DOHH2 (cell line): Measurements from ENCODE around the gene ADAMTS2.

Experiments
- H3F3A ChIP-seq: fragments of 200-600 bp; sonication (generic), shearing (Covaris generic); 2 replicates; pipeline ENCODE4 v1.6.0; 2016; ENCODE audit warnings: antibody characterized with exemption, mild to moderate bottlenecking; ENCODE audit not compliant: control insufficient read depth, insufficient read depth
- H3K27ac ChIP-seq: fragments of 200-600 bp; sonication (generic); 2 replicates; pipeline ENCODE4 v1.5.1; 2014; ENCODE audit warnings: low read depth, mild to moderate bottlenecking, low read length, moderate library complexity
- H3K27me3 ChIP-seq: fragments of 200-600 bp; sonication (generic); 2 replicates; pipeline ENCODE4 v1.6.1; 2014; ENCODE audit warnings: mild to moderate bottlenecking, low read length, mixed read lengths; ENCODE audit not compliant: control insufficient read depth
- H3K36me3 ChIP-seq: fragments of 200-600 bp; sonication (generic); 2 replicates; pipeline ENCODE4 v1.6.1; 2014; ENCODE audit warnings: mild to moderate bottlenecking, low read length, moderate library complexity, mixed read lengths; ENCODE audit not compliant: control insufficient read depth
- H3K4me1 ChIP-seq: fragments of 200-600 bp; sonication (generic); 2 replicates; pipeline ENCODE4 v1.6.1; 2014; ENCODE audit warnings: mild to moderate bottlenecking, low read length, mixed read lengths; ENCODE audit not compliant: control insufficient read depth
- H3K4me2 ChIP-seq: fragments of 200-600 bp; sonication (generic); 2 replicates; pipeline ENCODE4 v1.6.0; 2014; ENCODE audit warnings: mild to moderate bottlenecking, low read length, moderate library complexity
- H3K4me3 ChIP-seq: fragments of 200-600 bp; sonication (generic); 2 replicates; pipeline ENCODE4 v1.5.1; 2014; ENCODE audit warnings: mild to moderate bottlenecking, low read length, mixed read lengths
- H3K79me2 ChIP-seq: fragments of 200-600 bp; sonication (generic); 2 replicates; pipeline ENCODE4 v1.6.1; 2014; ENCODE audit warnings: mild to moderate bottlenecking, low read length, mixed read lengths; ENCODE audit not compliant: control insufficient read depth
- H3K9me2 ChIP-seq: fragments of 200-600 bp; sonication (generic); replicated peaks from 2 replicates; pipeline ENCODE4 v1.6.1; 2014; ENCODE audit warnings: mild to moderate bottlenecking, low read length, mixed read lengths; ENCODE audit not compliant: control insufficient read depth
- H3K9me3 ChIP-seq: fragments of 200-600 bp; sonication (generic); 2 replicates; pipeline ENCODE4 v1.6.1; 2014; ENCODE audit warnings: antibody characterized with exemption, low read length, mixed read lengths; ENCODE audit not compliant: control insufficient read depth, insufficient read depth
- H4K20me1 ChIP-seq: fragments of 200-600 bp; sonication (generic); 2 replicates; pipeline ENCODE4 v1.6.0; 2014; ENCODE audit warnings: low read depth, mild to moderate bottlenecking, antibody characterized with exemption, low read length, moderate library complexity; ENCODE audit not compliant: control insufficient read depth, insufficient read depth
- CTCF ChIP-seq: fragments of 200-600 bp; sonication (generic); IDR thresholded peaks from one replicate; pipeline ENCODE4 v1.5.1; 2014; ENCODE audit warnings: antibody characterized with exemption, mild to moderate bottlenecking, low read depth, low read length; ENCODE audit not compliant: poor library complexity, severe bottlenecking
- EZH2phosphoT487 ChIP-seq: fragments of 200-600 bp; sonication (generic); IDR thresholded peaks from 2 replicates; pipeline ENCODE4 v1.6.1; 2017; ENCODE audit warnings: borderline replicate concordance, mild to moderate bottlenecking, antibody characterized with exemption, low read length, moderate library complexity, mixed read lengths

The ADAMTS2 gene

GRCh38 chr5:179134511-179134910, 210.8 kb downstream of the ADAMTS2 start:
- H3K27ac ChIP-seq: no peak overlapping the region
- no peak for TF ChIP-seq EZH2phosphoT487
- no peak for TF ChIP-seq CTCF
- H3K9me2 ChIP-seq: no peaks in the 10 kb centered on the region
- no peaks in the 10 kb centered on the region for H3K9me3 ChIP-seq
- H3K4me2 ChIP-seq: no peak overlapping the region
- H3K4me3 ChIP-seq: no peak overlapping the region
- H3K79me2 ChIP-seq: no peaks in the 10 kb centered on the region
- no peaks in the 10 kb centered on the region for H3K4me1 ChIP-seq
- H3K27me3 ChIP-seq: no peaks in the 10 kb centered on the region
- no peaks in the 10 kb centered on the region for H4K20me1 ChIP-seq
- no peaks in the 10 kb centered on the region for H3K36me3 ChIP-seq
- H3F3A ChIP-seq: no peaks in the 10 kb centered on the region

- no peak for TF ChIP-seq CTCF
- TF ChIP-seq EZH2phosphoT487: no peak
- Histone ChIP-seq H3K27ac (no peak overlapping the region), H3K36me3 (no peaks in the 10 kb centered on the region), H3K79me2 (no peaks in the 10 kb centered on the region), H3F3A (no peaks in the 10 kb centered on the region), H3K4me3 (no peak overlapping the region), H3K9me3 (no peaks in the 10 kb centered on the region), H3K9me2 (no peaks in the 10 kb centered on the region), H3K4me1 (no peaks in the 10 kb centered on the region), H4K20me1 (no peaks in the 10 kb centered on the region), H3K4me2 (no peak overlapping the region), H3K27me3 (no peaks in the 10 kb centered on the region)
Measured at GRCh38 chr5:179132586-179133355, 212.5 kb downstream of the ADAMTS2 start.

- Histone ChIP-seq H3K4me2 (no peak overlapping the region), H3F3A (no peaks in the 10 kb centered on the region), H3K4me3 (no peak overlapping the region), H3K27ac (no peak overlapping the region), H4K20me1 (no peaks in the 10 kb centered on the region), H3K4me1 (no peaks in the 10 kb centered on the region), H3K9me2 (no peaks in the 10 kb centered on the region), H3K9me3 (no peaks in the 10 kb centered on the region), H3K27me3 (no peaks in the 10 kb centered on the region), H3K36me3 (no peaks in the 10 kb centered on the region), H3K79me2 (no peaks in the 10 kb centered on the region)
- TF ChIP-seq EZH2phosphoT487 (no peak), CTCF (no peak)
Measured at GRCh38 chr5:179131886-179132585, 213.2 kb downstream of the ADAMTS2 start.
